Measurements from ENCODE around the gene CGB5.

The CGB5 gene

DNA sequence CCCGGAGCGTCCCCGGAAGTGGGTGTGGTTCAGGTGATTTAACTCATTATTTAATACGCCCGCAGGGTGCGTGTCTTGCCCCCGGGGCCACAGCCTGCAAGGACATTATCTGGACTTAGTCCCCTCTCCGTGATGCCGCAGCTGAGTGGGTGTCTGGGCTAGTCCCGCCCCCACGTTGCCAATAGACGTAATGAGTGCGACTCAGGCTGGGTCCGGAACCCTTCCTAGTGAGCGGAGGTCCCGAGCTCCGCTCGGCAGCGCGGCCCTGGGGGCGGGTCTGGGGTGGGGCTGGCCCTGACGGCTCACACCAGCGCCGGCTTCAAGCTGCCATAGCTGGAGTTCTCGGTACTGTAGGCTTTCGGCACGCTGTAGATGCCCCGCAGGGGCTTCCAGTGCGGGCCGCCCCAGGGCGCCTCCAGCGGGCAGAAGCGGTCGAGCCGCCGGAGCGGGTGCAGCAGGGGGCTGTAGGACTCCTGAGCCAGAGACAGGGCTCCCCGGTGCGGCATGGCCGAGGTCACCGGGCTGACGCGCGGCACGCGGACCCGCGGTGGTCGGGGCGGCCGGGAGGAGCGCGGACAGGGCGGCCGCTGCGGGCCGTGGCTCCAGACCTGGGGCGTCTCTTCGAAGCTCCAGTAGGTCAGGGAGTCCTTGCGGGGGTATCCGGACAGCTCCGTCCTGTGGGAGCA lies 25.8 kb upstream of the CGB5 start (continued):
- TF ChIP-seq ZNF830 (tag by site-specific recombination; IDR thresholded peaks at IDR 0.05; ENCODE audit: low read depth), result no peak
- TF ChIP-seq PRDM2 (tag by site-specific recombination; IDR thresholded peaks at IDR 0.05; ENCODE audit: borderline replicate concordance), result no peak
- TF ChIP-seq, protein P1, sequence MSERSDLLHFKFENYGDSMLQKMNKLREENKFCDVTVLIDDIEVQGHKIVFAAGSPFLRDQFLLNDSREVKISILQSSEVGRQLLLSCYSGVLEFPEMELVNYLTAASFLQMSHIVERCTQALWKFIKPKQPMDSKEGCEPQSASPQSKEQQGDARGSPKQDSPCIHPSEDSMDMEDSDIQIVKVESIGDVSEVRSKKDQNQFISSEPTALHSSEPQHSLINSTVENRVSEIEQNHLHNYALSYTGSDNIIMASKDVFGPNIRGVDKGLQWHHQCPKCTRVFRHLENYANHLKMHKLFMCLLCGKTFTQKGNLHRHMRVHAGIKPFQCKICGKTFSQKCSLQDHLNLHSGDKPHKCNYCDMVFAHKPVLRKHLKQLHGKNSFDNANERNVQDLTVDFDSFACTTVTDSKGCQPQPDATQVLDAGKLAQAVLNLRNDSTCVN (tag by site-specific recombination; optimal IDR thresholded peaks at IDR 0.05), result peak; percentile 43
- no peak for TF ChIP-seq ZNF580 (tag by site-specific recombination; IDR thresholded peaks at IDR 0.05)
- TF ChIP-seq, protein P2, sequence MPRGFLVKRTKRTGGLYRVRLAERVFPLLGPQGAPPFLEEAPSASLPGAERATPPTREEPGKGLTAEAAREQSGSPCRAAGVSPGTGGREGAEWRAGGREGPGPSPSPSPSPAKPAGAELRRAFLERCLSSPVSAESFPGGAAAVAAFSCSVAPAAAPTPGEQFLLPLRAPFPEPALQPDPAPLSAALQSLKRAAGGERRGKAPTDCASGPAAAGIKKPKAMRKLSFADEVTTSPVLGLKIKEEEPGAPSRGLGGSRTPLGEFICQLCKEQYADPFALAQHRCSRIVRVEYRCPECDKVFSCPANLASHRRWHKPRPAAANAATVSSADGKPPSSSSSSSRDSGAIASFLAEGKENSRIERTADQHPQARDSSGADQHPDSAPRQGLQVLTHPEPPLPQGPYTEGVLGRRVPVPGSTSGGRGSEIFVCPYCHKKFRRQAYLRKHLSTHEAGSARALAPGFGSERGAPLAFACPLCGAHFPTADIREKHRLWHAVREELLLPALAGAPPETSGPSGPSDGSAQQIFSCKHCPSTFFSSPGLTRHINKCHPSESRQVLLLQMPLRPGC (tag by site-specific recombination; IDR thresholded peaks at IDR 0.05), result no peak
- no peak; the same call in 1 of the 2 replicates for TF ChIP-seq KLF8 (tag by site-specific recombination; IDR thresholded peaks at IDR 0.05)
- peak; percentile 64 for TF ChIP-seq ZNF600 (tag by site-specific recombination; IDR thresholded peaks at IDR 0.05)
- TF ChIP-seq ZNF391 (tag by site-specific recombination; IDR thresholded peaks at IDR 0.05; ENCODE audit: borderline replicate concordance, low read depth), result no peak
- TF ChIP-seq ZNF707 (tag by site-specific recombination; IDR thresholded peaks at IDR 0.05), result no peak
- no peak for TF ChIP-seq ZNF654 (tag by site-specific recombination; IDR thresholded peaks at IDR 0.05; ENCODE audit: low read depth)
- TF ChIP-seq REPIN1 (tag by site-specific recombination; IDR thresholded peaks at IDR 0.05; ENCODE audit: low read depth), result no peak
- peak; percentile 72 for TF ChIP-seq ZXDB (tag by site-specific recombination; IDR thresholded peaks at IDR 0.05)
- TF ChIP-seq ZNF274 (IDR thresholded peaks at IDR 0.05; ENCODE audit: low read length), result no peak
- TF ChIP-seq ZNF274 (tag by site-specific recombination; IDR thresholded peaks at IDR 0.05; ENCODE audit: borderline replicate concordance), result no peak
- TF ChIP-seq MEIS1 (CRISPR knock-in tag; IDR thresholded peaks at IDR 0.05; ENCODE audit: borderline replicate concordance), result no peak
- TF ChIP-seq IKZF3 (tag by site-specific recombination; IDR thresholded peaks at IDR 0.05), result 0 out of 2 replicates have a peak, but pooled peaks have one; percentile 48
- no peak for TF ChIP-seq ZNF292 (tag by site-specific recombination; IDR thresholded peaks at IDR 0.05; ENCODE audit: borderline replicate concordance, low read depth)
- TF ChIP-seq HOXC10 (CRISPR knock-in tag; IDR thresholded peaks at IDR 0.05), result no peak
- peak; percentile 64 for TF ChIP-seq ZBTB17 (tag by site-specific recombination; IDR thresholded peaks at IDR 0.05)
- TF ChIP-seq, protein P3, sequence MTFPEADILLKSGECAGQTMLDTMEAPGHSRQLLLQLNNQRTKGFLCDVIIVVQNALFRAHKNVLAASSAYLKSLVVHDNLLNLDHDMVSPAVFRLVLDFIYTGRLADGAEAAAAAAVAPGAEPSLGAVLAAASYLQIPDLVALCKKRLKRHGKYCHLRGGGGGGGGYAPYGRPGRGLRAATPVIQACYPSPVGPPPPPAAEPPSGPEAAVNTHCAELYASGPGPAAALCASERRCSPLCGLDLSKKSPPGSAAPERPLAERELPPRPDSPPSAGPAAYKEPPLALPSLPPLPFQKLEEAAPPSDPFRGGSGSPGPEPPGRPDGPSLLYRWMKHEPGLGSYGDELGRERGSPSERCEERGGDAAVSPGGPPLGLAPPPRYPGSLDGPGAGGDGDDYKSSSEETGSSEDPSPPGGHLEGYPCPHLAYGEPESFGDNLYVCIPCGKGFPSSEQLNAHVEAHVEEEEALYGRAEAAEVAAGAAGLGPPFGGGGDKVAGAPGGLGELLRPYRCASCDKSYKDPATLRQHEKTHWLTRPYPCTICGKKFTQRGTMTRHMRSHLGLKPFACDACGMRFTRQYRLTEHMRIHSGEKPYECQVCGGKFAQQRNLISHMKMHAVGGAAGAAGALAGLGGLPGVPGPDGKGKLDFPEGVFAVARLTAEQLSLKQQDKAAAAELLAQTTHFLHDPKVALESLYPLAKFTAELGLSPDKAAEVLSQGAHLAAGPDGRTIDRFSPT (tag by site-specific recombination; IDR thresholded peaks at IDR 0.05), result 0 out of 2 replicates have a peak, but pooled peaks have one; percentile 14
- no peak for TF ChIP-seq ZNF114 (tag by site-specific recombination; IDR thresholded peaks at IDR 0.05)
- peak; percentile 93 for TF ChIP-seq KLF1 (tag by site-specific recombination; IDR thresholded peaks at IDR 0.05)
- TF ChIP-seq ZFP37 (tag by site-specific recombination; IDR thresholded peaks at IDR 0.05), result no peak
- no peak for TF ChIP-seq ZNF18 (tag by site-specific recombination; IDR thresholded peaks at IDR 0.05)
- no peak for TF ChIP-seq ZNF76 (tag by site-specific recombination; IDR thresholded peaks at IDR 0.05; ENCODE audit: borderline replicate concordance, low read depth)
- TF ChIP-seq KLF10 (tag by site-specific recombination; IDR thresholded peaks at IDR 0.05), result peak; percentile 81
- no peak for TF ChIP-seq ZNF248 (tag by site-specific recombination; IDR thresholded peaks at IDR 0.05)
